Stimulated activated CD4-positive, alpha-beta T cell treated with anti-CD3 and anti-CD28 coated beads, Interleukin-15, amount 100 ng/mL, for 48 hours (primary cell): Measurements from ENCODE around the gene KRT75.

Experiments used
- DNase-seq, 2 donors: peaks; one replicate each; pipeline ENCODE4 v3.0.0-alpha.2; 2020; ENCODE audit warnings: low read depth in 2 of 2

KRT75 gene

GRCh38 chr12:52392465-52393007 lies 41.6 kb downstream of the KRT75 start:
- DNase-seq, result no peak

- no peak for DNase-seq
Measured at GRCh38 chr12:52391618-52392002, 42.6 kb downstream of the KRT75 start.

- DNase-seq, result no peak
Measured at GRCh38 chr12:52390739-52391617, 43.2 kb downstream of the KRT75 start.

- DNase-seq, result no peak
Measured at GRCh38 chr12:52389313-52390207, 44.6 kb downstream of the KRT75 start.

- no peak for DNase-seq
Measured at GRCh38 chr12:52387859-52388258, 46.3 kb downstream of the KRT75 start.

GRCh38 chr12:52385226-52385702 lies 48.9 kb downstream of the KRT75 start, which contains the start of gene KRT84:
KRT84 (minus strand) TSS chr12:52385652; CDS start chr12:52385585, 67 bp downstream.
- DNase-seq, result no peak

- no peak for DNase-seq
Measured at GRCh38 chr12:52383331-52383730, 50.8 kb downstream of the KRT75 start.

GRCh38 chr12:52382854-52383253 lies 51.3 kb downstream of the KRT75 start:
- DNase-seq, result no peak

- no peak for DNase-seq
Measured at GRCh38 chr12:52381206-52381605, 53.0 kb downstream of the KRT75 start.

GRCh38 chr12:52380271-52380694 lies 53.9 kb downstream of the KRT75 start:
- DNase-seq, result no peak

GRCh38 chr12:52379536-52379935 lies 54.6 kb downstream of the KRT75 start:
- DNase-seq, result no peak

GRCh38 chr12:52378091-52378490 lies 56.1 kb downstream of the KRT75 start:
- no peak for DNase-seq

- no peak for DNase-seq
Measured at GRCh38 chr12:52377266-52377665, 56.9 kb downstream of the KRT75 start.
